GM23338 (cell line): Measurements from ENCODE around the gene ALS2. TPM values are rescaled to one million over a fixed set of nuclear protein-coding genes. Genes with fewer than 3 reads are reported as not detected.

Experiments used
- ATAC-seq: fragments of 200-7000 bp; cut with Tn5 transposase; 3 replicates; pipeline ENCODE4 v1.9.1; 2020
- DNase-seq: peaks from one replicate; pipeline ENCODE4 v3.0.0-alpha.2; 2015; ENCODE audit warnings: low spot score
- H2AFZ ChIP-seq: fragments of 200-600 bp; sonication (generic); 2 replicates; pipeline ENCODE4 v1.8.0; 2016; ENCODE audit warnings: antibody characterized with exemption, mild to moderate bottlenecking, moderate library complexity
- H3F3A ChIP-seq: fragments of 200-600 bp; sonication (generic); replicated peaks from 2 replicates; pipeline ENCODE4 v1.8.0; 2017; ENCODE audit warnings: antibody characterized with exemption, mixed run types, low read depth
- H3K27ac ChIP-seq: fragments of 200-600 bp; sonication (generic); 2 replicates; pipeline ENCODE4 v1.6.1; 2016; ENCODE audit warnings: low read depth
- H3K27me3 ChIP-seq: fragments of 200-600 bp; sonication (generic); 2 replicates; pipeline ENCODE4 v1.8.0; 2016; ENCODE audit warnings: mild to moderate bottlenecking, mixed run types, moderate library complexity; ENCODE audit not compliant: insufficient read depth
- H3K36me3 ChIP-seq: fragments of 200-600 bp; sonication (generic); 2 replicates; pipeline ENCODE4 v1.8.0; 2016; ENCODE audit warnings: mild to moderate bottlenecking; ENCODE audit not compliant: insufficient read depth
- H3K4me1 ChIP-seq: fragments of 200-600 bp; sonication (generic); 2 replicates; pipeline ENCODE4 v1.8.0; 2016; ENCODE audit warnings: mild to moderate bottlenecking, moderate library complexity; ENCODE audit not compliant: insufficient read depth
- H3K4me2 ChIP-seq: fragments of 200-600 bp; sonication (generic); 2 replicates; pipeline ENCODE4 v1.7.1; 2017; ENCODE audit warnings: mixed run types
- H3K4me3 ChIP-seq: fragments of 200-600 bp; sonication (generic); 2 replicates; pipeline ENCODE4 v1.6.1; 2016; ENCODE audit warnings: mixed run types
- H3K79me2 ChIP-seq: fragments of 200-600 bp; sonication (generic); replicated peaks from 2 replicates; pipeline ENCODE4 v1.8.0; 2017; ENCODE audit warnings: mild to moderate bottlenecking; ENCODE audit not compliant: insufficient read depth
- H3K9me2 ChIP-seq: fragments of 200-600 bp; sonication (generic); 2 replicates; pipeline ENCODE4 v1.8.0; 2017; ENCODE audit not compliant: insufficient read depth
- H4K20me1 ChIP-seq: fragments of 200-600 bp; sonication (generic); replicated peaks from 2 replicates; pipeline ENCODE4 v1.8.0; 2017; ENCODE audit warnings: mild to moderate bottlenecking; ENCODE audit not compliant: insufficient read depth
- H3K27ac Mint-ChIP-seq: 2 replicates; pipeline ENCODE4 v1.8.0; 2020; ENCODE audit warnings: inconsistent platforms, mild to moderate bottlenecking, moderate library complexity, mixed read lengths
- H3K27me3 Mint-ChIP-seq: 3 replicates; pipeline ENCODE4 v1.8.0; 2022; ENCODE audit warnings: low read depth, mild to moderate bottlenecking, moderate library complexity, mixed read lengths, inconsistent platforms; ENCODE audit not compliant: insufficient read depth, poor library complexity
- H3K36me3 Mint-ChIP-seq: 3 replicates; pipeline ENCODE4 v1.8.0; 2021; ENCODE audit warnings: low read depth, mild to moderate bottlenecking, inconsistent platforms, moderate library complexity, mixed read lengths
- H3K4me1 Mint-ChIP-seq: 3 replicates; pipeline ENCODE4 v1.8.0; 2020; ENCODE audit warnings: mild to moderate bottlenecking, inconsistent platforms, mixed read lengths
- H3K4me3 Mint-ChIP-seq: 3 replicates; pipeline ENCODE4 v1.8.0; 2021; ENCODE audit warnings: moderate library complexity, mild to moderate bottlenecking, inconsistent platforms, mixed read lengths
- H3K9me3 Mint-ChIP-seq: 3 replicates; pipeline ENCODE4 v1.8.0; 2020; ENCODE audit warnings: moderate library complexity, mild to moderate bottlenecking, inconsistent platforms, mixed read lengths
- CREB1 ChIP-seq: fragments of 250-450 bp; sonication (Bioruptor Pico); IDR thresholded peaks from 2 replicates; pipeline ENCODE4 v1.5.0; 2020; ENCODE audit warnings: low read depth, mild to moderate bottlenecking, moderate library complexity
- EZH2 ChIP-seq: fragments of 200-600 bp; sonication (generic); IDR thresholded peaks from one replicate; pipeline ENCODE4 v1.8.0; 2017; ENCODE audit warnings: antibody characterized with exemption, mild to moderate bottlenecking, low read depth; ENCODE audit not compliant: unreplicated experiment
- EZH2phosphoT487 ChIP-seq: fragments of 200-600 bp; sonication (generic); IDR thresholded peaks from one replicate; pipeline ENCODE4 v1.8.1; 2018; ENCODE audit warnings: antibody characterized with exemption; ENCODE audit not compliant: unreplicated experiment
- JUNB ChIP-seq: IDR thresholded peaks from one replicate; pipeline ENCODE4 v1.6.1; 2016; ENCODE audit warnings: antibody characterized with exemption; ENCODE audit not compliant: unreplicated experiment
- NANOG ChIP-seq: IDR thresholded peaks from 2 replicates; pipeline ENCODE4 v1.6.1; 2016; ENCODE audit warnings: antibody characterized with exemption, borderline replicate concordance
- POLR2AphosphoS5 ChIP-seq: IDR thresholded peaks from 2 replicates; pipeline ENCODE4 v1.6.1; 2016; ENCODE audit warnings: antibody characterized with exemption, low read depth
- STAT1 ChIP-seq: IDR thresholded peaks from one replicate; pipeline ENCODE4 v1.6.1; 2016; ENCODE audit warnings: antibody characterized with exemption; ENCODE audit not compliant: unreplicated experiment
- ZNF114 ChIP-seq: fragments of 250-450 bp; sonication (Bioruptor Pico); IDR thresholded peaks from 2 replicates; pipeline ENCODE4 v1.5.0; 2020; ENCODE audit warnings: mild to moderate bottlenecking, moderate library complexity
- ZNF331 ChIP-seq: fragments of 250-450 bp; sonication (Bioruptor Pico); IDR thresholded peaks from 2 replicates; pipeline ENCODE4 v1.5.0; 2020; ENCODE audit warnings: low read depth, mild to moderate bottlenecking, moderate library complexity
- polyA plus RNA-seq: library from polyadenylated mRNA; unstranded; fragments of >200 nt; fragmentation: Nextera tagmentation; extraction: Ambion mirVana; gene quantifications from 2 replicates; pipeline ENCODE4 v1.2.1, GENCODE V29; 2016
- total RNA-seq: library from RNA; depleted of rRNA; stranded (reverse); fragments of >200 nt; shearing (Covaris generic); gene quantifications from 2 replicates; pipeline ENCODE4 v1.2.3, GENCODE V29; 2014
- TF ChIP-seq, protein P1 (sequence below), 2 experiments: fragments of 200-600 bp in 1 of 2; sonication (generic) in 1 of 2; conservative IDR thresholded peaks; 2 replicates each; pipeline versions ENCODE4 v1.5.1 to v1.6.1; 2016 to 2017; ENCODE audit warnings: antibody characterized with exemption in 2 of 2, low read depth in 2 of 2, mild to moderate bottlenecking in 2 of 2, moderate library complexity in 1 of 2
- TF ChIP-seq, protein P2 (sequence below): IDR thresholded peaks from one replicate; pipeline ENCODE4 v1.6.1; 2018; ENCODE audit warnings: antibody characterized with exemption; ENCODE audit not compliant: unreplicated experiment
- TF ChIP-seq, protein P3 (sequence below): IDR thresholded peaks from 2 replicates; pipeline ENCODE4 v1.6.1; 2016; ENCODE audit warnings: antibody characterized with exemption
- TF ChIP-seq, protein P4 (sequence below): fragments of 250-450 bp; sonication (Bioruptor Pico); IDR thresholded peaks from 2 replicates; pipeline ENCODE4 v1.5.0; 2020; ENCODE audit warnings: mild to moderate bottlenecking, moderate library complexity

Gene ALS2
- total and polyA plus RNA-seq, 2 experiments from 2014 or later = 9.6 to 43.3 TPM

DNA sequence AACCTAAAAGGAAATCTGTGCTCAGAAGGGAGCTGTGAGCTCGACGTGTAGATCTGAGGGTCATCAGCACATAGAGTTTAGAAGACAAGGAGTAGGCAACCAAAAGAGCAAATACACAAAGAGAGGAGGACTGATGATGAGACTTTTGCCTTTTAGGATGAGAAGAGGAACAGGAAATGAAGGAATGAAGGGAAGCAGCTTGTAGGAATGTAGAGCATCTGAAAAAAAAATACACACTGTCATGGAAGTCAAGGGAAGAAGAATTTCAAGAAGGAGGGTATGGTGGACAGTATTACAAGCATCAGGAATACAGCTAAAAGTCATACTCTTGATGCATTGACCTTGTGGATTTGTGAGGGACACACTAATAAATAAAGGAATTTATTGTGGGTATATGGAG lies 47.5 kb upstream of the ALS2 start:
- no peak overlapping the region for H3K27ac ChIP-seq
- Mint-ChIP-seq H3K9me3 (no peaks in the 10 kb centered on the region), H3K27me3 (no peaks in the 10 kb centered on the region), H3K36me3 (no peaks in the 10 kb centered on the region), H3K4me1 (no peaks in the 10 kb centered on the region), H3K27ac (no peak overlapping the region), H3K4me3 (no peak overlapping the region)
- H3K4me3 ChIP-seq = no peak overlapping the region
- DNase-seq = no peak
- H3K27me3 ChIP-seq = no peaks in the 10 kb centered on the region
- peaks cover 9% of the 10 kb centered on the region; the same call in 1 of the 2 replicates for H3K9me2 ChIP-seq
- H3K79me2 ChIP-seq = no peaks in the 10 kb centered on the region
- H2AFZ ChIP-seq = no peak overlapping the region
- no peaks in the 10 kb centered on the region for H3K4me1 ChIP-seq
- no peaks in the 10 kb centered on the region for H4K20me1 ChIP-seq
- ATAC-seq = no peak
- H3F3A ChIP-seq = no peaks in the 10 kb centered on the region
- TF ChIP-seq ZNF114 (CRISPR knock-in tag) (no peak), STAT1 (no peak), NANOG (no peak), POLR2AphosphoS5 (no peak), JUNB (no peak), EZH2phosphoT487 (no peak), ZNF331 (CRISPR knock-in tag) (no peak), EZH2 (no peak), CREB1 (no peak)
- TF ChIP-seq, protein P1, sequence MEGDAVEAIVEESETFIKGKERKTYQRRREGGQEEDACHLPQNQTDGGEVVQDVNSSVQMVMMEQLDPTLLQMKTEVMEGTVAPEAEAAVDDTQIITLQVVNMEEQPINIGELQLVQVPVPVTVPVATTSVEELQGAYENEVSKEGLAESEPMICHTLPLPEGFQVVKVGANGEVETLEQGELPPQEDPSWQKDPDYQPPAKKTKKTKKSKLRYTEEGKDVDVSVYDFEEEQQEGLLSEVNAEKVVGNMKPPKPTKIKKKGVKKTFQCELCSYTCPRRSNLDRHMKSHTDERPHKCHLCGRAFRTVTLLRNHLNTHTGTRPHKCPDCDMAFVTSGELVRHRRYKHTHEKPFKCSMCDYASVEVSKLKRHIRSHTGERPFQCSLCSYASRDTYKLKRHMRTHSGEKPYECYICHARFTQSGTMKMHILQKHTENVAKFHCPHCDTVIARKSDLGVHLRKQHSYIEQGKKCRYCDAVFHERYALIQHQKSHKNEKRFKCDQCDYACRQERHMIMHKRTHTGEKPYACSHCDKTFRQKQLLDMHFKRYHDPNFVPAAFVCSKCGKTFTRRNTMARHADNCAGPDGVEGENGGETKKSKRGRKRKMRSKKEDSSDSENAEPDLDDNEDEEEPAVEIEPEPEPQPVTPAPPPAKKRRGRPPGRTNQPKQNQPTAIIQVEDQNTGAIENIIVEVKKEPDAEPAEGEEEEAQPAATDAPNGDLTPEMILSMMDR (conservative IDR thresholded peaks at IDR 0.05; ENCODE audit: low read depth in 2 of 2) = no peak
- TF ChIP-seq, protein P2, sequence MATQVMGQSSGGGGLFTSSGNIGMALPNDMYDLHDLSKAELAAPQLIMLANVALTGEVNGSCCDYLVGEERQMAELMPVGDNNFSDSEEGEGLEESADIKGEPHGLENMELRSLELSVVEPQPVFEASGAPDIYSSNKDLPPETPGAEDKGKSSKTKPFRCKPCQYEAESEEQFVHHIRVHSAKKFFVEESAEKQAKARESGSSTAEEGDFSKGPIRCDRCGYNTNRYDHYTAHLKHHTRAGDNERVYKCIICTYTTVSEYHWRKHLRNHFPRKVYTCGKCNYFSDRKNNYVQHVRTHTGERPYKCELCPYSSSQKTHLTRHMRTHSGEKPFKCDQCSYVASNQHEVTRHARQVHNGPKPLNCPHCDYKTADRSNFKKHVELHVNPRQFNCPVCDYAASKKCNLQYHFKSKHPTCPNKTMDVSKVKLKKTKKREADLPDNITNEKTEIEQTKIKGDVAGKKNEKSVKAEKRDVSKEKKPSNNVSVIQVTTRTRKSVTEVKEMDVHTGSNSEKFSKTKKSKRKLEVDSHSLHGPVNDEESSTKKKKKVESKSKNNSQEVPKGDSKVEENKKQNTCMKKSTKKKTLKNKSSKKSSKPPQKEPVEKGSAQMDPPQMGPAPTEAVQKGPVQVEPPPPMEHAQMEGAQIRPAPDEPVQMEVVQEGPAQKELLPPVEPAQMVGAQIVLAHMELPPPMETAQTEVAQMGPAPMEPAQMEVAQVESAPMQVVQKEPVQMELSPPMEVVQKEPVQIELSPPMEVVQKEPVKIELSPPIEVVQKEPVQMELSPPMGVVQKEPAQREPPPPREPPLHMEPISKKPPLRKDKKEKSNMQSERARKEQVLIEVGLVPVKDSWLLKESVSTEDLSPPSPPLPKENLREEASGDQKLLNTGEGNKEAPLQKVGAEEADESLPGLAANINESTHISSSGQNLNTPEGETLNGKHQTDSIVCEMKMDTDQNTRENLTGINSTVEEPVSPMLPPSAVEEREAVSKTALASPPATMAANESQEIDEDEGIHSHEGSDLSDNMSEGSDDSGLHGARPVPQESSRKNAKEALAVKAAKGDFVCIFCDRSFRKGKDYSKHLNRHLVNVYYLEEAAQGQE = no peak
- TF ChIP-seq, protein P3, sequence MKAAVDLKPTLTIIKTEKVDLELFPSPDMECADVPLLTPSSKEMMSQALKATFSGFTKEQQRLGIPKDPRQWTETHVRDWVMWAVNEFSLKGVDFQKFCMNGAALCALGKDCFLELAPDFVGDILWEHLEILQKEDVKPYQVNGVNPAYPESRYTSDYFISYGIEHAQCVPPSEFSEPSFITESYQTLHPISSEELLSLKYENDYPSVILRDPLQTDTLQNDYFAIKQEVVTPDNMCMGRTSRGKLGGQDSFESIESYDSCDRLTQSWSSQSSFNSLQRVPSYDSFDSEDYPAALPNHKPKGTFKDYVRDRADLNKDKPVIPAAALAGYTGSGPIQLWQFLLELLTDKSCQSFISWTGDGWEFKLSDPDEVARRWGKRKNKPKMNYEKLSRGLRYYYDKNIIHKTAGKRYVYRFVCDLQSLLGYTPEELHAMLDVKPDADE = no peak
- TF ChIP-seq, protein P4, sequence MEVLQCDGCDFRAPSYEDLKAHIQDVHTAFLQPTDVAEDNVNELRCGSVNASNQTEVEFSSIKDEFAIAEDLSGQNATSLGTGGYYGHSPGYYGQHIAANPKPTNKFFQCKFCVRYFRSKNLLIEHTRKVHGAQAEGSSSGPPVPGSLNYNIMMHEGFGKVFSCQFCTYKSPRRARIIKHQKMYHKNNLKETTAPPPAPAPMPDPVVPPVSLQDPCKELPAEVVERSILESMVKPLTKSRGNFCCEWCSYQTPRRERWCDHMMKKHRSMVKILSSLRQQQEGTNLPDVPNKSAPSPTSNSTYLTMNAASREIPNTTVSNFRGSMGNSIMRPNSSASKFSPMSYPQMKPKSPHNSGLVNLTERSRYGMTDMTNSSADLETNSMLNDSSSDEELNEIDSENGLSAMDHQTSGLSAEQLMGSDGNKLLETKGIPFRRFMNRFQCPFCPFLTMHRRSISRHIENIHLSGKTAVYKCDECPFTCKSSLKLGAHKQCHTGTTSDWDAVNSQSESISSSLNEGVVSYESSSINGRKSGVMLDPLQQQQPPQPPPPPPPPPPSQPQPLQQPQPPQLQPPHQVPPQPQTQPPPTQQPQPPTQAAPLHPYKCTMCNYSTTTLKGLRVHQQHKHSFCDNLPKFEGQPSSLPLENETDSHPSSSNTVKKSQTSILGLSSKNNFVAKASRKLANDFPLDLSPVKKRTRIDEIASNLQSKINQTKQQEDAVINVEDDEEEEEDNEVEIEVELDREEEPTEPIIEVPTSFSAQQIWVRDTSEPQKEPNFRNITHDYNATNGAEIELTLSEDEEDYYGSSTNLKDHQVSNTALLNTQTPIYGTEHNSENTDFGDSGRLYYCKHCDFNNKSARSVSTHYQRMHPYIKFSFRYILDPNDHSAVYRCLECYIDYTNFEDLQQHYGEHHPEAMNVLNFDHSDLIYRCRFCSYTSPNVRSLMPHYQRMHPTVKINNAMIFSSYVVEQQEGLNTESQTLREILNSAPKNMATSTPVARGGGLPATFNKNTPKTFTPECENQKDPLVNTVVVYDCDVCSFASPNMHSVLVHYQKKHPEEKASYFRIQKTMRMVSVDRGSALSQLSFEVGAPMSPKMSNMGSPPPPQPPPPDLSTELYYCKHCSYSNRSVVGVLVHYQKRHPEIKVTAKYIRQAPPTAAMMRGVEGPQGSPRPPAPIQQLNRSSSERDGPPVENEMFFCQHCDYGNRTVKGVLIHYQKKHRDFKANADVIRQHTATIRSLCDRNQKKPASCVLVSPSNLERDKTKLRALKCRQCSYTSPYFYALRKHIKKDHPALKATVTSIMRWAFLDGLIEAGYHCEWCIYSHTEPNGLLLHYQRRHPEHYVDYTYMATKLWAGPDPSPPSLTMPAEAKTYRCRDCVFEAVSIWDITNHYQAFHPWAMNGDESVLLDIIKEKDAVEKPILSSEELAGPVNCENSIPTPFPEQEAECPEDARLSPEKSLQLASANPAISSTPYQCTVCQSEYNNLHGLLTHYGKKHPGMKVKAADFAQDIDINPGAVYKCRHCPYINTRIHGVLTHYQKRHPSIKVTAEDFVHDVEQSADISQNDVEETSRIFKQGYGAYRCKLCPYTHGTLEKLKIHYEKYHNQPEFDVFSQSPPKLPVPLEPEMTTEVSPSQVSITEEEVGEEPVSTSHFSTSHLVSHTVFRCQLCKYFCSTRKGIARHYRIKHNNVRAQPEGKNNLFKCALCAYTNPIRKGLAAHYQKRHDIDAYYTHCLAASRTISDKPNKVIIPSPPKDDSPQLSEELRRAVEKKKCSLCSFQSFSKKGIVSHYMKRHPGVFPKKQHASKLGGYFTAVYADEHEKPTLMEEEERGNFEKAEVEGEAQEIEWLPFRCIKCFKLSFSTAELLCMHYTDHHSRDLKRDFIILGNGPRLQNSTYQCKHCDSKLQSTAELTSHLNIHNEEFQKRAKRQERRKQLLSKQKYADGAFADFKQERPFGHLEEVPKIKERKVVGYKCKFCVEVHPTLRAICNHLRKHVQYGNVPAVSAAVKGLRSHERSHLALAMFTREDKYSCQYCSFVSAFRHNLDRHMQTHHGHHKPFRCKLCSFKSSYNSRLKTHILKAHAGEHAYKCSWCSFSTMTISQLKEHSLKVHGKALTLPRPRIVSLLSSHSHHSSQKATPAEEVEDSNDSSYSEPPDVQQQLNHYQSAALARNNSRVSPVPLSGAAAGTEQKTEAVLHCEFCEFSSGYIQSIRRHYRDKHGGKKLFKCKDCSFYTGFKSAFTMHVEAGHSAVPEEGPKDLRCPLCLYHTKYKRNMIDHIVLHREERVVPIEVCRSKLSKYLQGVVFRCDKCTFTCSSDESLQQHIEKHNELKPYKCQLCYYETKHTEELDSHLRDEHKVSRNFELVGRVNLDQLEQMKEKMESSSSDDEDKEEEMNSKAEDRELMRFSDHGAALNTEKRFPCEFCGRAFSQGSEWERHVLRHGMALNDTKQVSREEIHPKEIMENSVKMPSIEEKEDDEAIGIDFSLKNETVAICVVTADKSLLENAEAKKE (CRISPR knock-in tag) = no peak
- no peaks in the 10 kb centered on the region for H3K36me3 ChIP-seq
- no peak overlapping the region for H3K4me2 ChIP-seq
